Measurements from ENCODE around the gene S100A11. TPM values are rescaled to one million over a fixed set of nuclear protein-coding genes. Genes with fewer than 3 reads are reported as not detected.
A peak's percentile ranks its signal among the peaks of the same experiment; 100 is the strongest.
"Not testable (repeated sequence)": the region's sequence is repeated elsewhere in the genome, so short reads cannot be mapped to it uniquely, and the experiment has no call there.

Gene S100A11
- 100 to 1,000 TPM in 1 of 2 donors, 10 to 100 TPM in 1; 59.0 to 172 TPM for total RNA-seq

DNA sequence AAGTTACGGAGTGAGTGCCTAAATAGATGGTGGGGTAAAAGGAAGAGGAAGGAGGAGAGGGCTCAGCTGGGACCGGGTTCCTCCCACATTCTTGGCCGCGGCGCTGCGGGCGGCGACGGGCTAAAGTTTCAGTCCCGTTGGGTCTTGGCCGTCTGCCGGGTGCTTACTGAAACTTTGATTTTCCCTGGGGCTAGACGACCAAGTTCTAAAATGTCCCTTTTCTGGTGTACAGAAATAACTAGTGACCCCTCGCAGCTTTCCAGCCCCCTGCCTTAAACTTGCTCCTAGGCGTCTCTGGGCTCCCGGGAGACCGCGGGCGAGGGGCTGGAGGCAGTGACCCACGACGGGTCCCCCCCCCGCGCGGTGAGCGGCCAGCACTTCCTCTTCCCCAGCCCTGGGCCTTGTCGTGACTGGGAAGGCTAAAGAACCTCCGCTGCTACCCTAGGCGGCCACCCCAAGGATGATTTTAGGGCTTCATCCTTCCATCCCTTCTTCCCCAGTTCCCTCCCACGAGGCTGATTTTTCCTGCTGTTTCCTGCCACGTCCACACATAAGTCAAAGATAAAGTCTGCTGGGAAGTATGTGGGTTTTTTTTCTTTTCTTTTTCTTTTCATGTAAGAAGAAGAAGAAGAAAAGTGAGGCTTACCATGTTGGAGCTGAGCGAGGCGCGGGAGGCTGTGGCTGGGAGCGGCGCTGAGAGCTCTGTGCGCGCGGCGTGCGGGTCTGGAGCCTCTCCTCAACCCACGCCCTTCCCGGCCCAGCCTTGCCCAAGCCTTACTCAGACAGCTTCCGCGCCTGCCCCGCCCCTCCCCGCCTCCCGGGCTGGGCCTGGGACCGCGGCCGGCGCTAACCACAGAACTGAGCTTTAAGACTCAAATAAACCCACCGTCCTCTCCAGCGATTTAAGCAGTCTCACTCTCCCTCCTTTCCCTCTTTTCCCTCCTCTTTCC, at the start of gene S100A11:
TSS of gene S100A11 (minus strand) at position 738 of the 950 bp plus-strand sequence. CDS start at position 649, 89 bp downstream.
- TF ChIP-seq, protein P1, sequence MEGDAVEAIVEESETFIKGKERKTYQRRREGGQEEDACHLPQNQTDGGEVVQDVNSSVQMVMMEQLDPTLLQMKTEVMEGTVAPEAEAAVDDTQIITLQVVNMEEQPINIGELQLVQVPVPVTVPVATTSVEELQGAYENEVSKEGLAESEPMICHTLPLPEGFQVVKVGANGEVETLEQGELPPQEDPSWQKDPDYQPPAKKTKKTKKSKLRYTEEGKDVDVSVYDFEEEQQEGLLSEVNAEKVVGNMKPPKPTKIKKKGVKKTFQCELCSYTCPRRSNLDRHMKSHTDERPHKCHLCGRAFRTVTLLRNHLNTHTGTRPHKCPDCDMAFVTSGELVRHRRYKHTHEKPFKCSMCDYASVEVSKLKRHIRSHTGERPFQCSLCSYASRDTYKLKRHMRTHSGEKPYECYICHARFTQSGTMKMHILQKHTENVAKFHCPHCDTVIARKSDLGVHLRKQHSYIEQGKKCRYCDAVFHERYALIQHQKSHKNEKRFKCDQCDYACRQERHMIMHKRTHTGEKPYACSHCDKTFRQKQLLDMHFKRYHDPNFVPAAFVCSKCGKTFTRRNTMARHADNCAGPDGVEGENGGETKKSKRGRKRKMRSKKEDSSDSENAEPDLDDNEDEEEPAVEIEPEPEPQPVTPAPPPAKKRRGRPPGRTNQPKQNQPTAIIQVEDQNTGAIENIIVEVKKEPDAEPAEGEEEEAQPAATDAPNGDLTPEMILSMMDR (IDR thresholded peaks at IDR 0.05): no peak
- DNase-seq (ENCODE audit: low spot score): peak; percentile 92
- Histone ChIP-seq H3K4me1 (peaks cover 0 to 29% of the 10 kb centered on the region in 2 donors), H3K4me3 (peak within 1 kb of the TSS; percentile 63 to 70), H3K27ac (peak within 1 kb of the TSS; percentile 80 to 98), H3K27me3 (no peaks in the 10 kb centered on the region), H3K36me3 (peaks cover 19% of the 10 kb centered on the region), H3K9me3 (no peaks in the 10 kb centered on the region)

- no peak overlapping the region for H3K4me3 ChIP-seq
- H3K27me3 ChIP-seq: no peaks in the 10 kb centered on the region
- TF ChIP-seq, protein P1 (IDR thresholded peaks at IDR 0.05): no peak
- H3K36me3 ChIP-seq: no peaks in the 10 kb centered on the region
- no peaks in the 10 kb centered on the region for H3K9me3 ChIP-seq
- no peak overlapping the region for H3K27ac ChIP-seq
- no peaks in the 10 kb centered on the region for H3K4me1 ChIP-seq
- no peak for DNase-seq (ENCODE audit: low spot score)
These were observed 48.0 kb upstream of the S100A11 start for GRCh38 chr1:152084853-152085252.

DNA sequence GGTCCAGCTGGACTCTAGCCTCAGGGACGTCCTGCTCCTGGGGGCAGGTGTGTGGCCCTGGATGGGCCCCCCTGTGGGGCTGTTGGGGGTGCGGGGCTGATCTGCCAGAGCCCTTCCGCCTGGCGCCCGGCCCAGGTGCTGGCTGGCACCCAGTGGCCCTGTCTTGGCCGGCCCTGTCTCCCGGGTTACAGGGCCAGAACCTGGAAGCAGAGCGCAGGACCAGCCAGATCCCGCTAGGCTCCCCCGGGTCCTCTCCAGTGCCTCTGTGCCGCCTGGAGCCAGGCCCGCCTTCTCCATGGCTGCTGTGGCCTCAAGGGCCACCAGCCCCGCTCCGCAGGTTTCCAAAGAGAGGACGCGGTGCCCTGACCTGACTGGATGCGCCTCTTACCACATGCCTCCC, 44.2 kb upstream of the S100A11 start:
- H3K4me3 ChIP-seq; H3K36me3 ChIP-seq; H3K27ac ChIP-seq; H3K9me3 ChIP-seq; DNase-seq (ENCODE audit: low spot score); H3K27me3 ChIP-seq; H3K4me1 ChIP-seq: not testable (repeated sequence)

DNA sequence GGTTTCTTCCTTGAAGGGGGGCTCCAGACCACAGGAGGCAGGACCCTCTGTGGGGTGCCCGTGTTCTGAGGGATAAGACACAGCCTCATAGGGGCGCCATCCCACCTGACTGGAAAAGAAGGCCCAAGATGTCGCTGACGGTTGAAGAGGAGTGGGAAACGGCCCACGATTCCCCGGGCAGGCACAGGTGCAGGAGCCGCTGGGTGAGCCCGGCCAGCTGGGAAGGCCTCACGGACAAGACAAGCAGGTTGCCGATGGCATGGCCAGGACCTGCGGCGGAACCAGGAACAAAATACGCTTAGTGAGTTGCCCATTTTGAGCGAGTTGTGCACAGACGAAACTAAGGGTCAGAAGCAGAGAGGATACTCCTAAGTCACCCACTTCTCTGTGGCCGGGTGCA, 43.7 kb upstream of the S100A11 start:
- not testable (repeated sequence) for H3K27ac ChIP-seq; H3K4me1 ChIP-seq; H3K27me3 ChIP-seq; H3K4me3 ChIP-seq; DNase-seq (ENCODE audit: low spot score); H3K9me3 ChIP-seq; H3K36me3 ChIP-seq

DNA sequence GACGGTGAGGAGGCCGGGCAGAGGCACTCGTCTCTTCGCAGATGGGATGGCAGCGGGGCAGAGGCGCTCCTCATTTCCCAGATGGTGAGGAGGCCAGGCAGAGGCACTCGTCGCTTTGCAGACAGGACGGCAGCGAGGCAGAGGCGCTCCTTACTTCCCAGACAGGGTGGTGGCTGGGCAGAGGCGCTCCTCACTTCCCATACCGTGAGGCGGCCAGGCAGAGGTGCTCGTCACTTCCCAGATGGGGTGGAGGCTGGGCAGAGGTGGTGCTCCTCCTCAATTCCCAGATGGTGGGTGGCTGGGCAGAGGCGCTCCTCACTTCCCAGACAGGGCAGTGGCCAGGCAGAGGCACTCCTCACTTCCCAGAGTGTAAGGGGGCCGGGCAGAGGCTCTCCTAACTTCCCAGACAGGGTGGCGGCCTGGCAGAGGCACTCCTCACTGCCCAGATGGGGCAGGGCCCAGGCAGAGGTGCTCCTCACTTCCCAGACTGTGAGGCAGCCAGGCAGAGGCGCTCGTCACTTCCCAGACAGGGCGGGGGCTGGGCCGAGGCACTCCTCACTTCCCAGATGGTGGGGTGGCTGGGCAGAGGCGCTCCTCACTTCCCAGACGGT, 42.1 kb upstream of the S100A11 start:
- Histone ChIP-seq H3K36me3 (no peaks in the 10 kb centered on the region), H3K4me1 (no peaks in the 10 kb centered on the region), H3K4me3 (no peak overlapping the region), H3K9me3 (no peaks in the 10 kb centered on the region), H3K27me3 (no peaks in the 10 kb centered on the region), H3K27ac (no peak overlapping the region)
- DNase-seq (ENCODE audit: low spot score): no peak
- TF ChIP-seq, protein P1 (IDR thresholded peaks at IDR 0.05): no peak

DNA sequence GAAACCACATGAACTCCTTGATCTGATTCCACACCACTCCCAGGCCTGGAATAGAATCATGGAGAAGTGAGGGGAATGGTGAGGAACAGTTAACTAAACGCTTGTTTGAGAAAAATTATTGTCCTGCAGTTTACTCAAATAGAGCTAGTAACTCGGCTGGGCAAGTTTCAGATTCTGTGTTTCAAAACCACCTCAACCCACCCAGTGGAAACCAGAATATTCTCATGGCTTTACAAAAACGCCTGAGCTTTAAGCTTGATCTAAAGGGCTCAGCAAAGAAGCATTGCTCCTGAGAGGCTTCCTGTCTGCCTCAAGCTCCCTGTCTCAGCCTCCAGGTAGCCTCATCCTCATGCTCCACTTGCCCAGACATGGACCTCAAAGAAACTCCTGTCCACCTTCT, 35.5 kb upstream of the S100A11 start:
- TF ChIP-seq, protein P1 (IDR thresholded peaks at IDR 0.05): no peak
- Histone ChIP-seq H3K4me1 (no peaks in the 10 kb centered on the region), H3K36me3 (no peaks in the 10 kb centered on the region), H3K4me3 (no peak overlapping the region), H3K9me3 (no peaks in the 10 kb centered on the region), H3K27ac (no peak overlapping the region), H3K27me3 (no peaks in the 10 kb centered on the region)
- DNase-seq (ENCODE audit: low spot score): no peak

Data from right atrium auricular region (tissue), 2 donors.